ENCODE data around the gene ATG13.

DNA sequence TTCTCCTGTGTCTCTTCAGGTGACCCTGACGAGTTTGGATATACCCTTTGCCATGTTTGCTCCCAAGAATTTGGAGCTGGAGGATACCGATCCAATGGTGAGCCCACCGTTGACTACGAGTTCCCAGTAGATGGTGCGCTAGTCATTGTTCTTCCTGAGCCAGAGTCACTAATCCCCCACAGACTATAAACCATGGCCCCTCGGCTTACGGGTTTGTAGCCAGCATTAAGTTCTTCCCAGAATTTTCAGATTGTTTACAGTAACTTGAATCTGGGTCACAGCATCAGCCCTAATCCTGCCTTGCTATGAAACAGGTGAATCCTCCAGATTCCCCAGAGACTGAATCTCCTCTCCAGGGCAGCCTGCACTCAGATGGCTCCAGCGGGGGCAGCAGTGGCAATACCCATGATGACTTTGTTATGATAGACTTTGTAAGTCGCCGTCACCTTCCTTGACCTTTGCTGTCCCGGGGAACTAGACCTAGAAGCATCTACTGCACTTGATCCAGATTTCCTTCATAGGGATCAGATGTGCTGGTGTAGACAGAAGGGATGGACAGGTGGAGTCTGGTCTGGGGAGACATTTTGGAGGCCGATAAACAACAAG is 51.2 kb downstream of the ATG13 start:
- TF ChIP-seq, protein P1, sequence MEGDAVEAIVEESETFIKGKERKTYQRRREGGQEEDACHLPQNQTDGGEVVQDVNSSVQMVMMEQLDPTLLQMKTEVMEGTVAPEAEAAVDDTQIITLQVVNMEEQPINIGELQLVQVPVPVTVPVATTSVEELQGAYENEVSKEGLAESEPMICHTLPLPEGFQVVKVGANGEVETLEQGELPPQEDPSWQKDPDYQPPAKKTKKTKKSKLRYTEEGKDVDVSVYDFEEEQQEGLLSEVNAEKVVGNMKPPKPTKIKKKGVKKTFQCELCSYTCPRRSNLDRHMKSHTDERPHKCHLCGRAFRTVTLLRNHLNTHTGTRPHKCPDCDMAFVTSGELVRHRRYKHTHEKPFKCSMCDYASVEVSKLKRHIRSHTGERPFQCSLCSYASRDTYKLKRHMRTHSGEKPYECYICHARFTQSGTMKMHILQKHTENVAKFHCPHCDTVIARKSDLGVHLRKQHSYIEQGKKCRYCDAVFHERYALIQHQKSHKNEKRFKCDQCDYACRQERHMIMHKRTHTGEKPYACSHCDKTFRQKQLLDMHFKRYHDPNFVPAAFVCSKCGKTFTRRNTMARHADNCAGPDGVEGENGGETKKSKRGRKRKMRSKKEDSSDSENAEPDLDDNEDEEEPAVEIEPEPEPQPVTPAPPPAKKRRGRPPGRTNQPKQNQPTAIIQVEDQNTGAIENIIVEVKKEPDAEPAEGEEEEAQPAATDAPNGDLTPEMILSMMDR (IDR thresholded peaks at IDR 0.05; ENCODE audit: control extremely low read depth in 1 of 3, insufficient read depth in 1 of 3, low read depth in 1 of 3, low read length in 3 of 3): no peak
- no peak for TF ChIP-seq POLR2AphosphoS5 (IDR thresholded peaks at IDR 0.05; ENCODE audit: low read depth, low read length)
- TF ChIP-seq, protein P2, sequence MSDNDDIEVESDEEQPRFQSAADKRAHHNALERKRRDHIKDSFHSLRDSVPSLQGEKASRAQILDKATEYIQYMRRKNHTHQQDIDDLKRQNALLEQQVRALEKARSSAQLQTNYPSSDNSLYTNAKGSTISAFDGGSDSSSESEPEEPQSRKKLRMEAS (IDR thresholded peaks at IDR 0.05): no peak
- TF ChIP-seq CHD2 (IDR thresholded peaks at IDR 0.05; ENCODE audit: low read length): no peak
- no peak for TF ChIP-seq POLR2A (IDR thresholded peaks at IDR 0.05; ENCODE audit: control extremely low read depth in 1 of 2, low read depth in 2 of 2, low read length in 2 of 2)
- no peak for TF ChIP-seq HDAC2 (IDR thresholded peaks at IDR 0.05; ENCODE audit: borderline replicate concordance in 1 of 2, low read depth in 2 of 2, low read length in 2 of 2)
- TF ChIP-seq EP300 (IDR thresholded peaks at IDR 0.05; ENCODE audit: borderline replicate concordance in 1 of 2, low read depth in 2 of 2, low read length in 2 of 2): no peak
- TF ChIP-seq RNF2 (IDR thresholded peaks at IDR 0.05; ENCODE audit: borderline replicate concordance, low read depth, low read length, missing control alignments, poor library complexity, severe bottlenecking): no peak
- no peak for TF ChIP-seq EGR1 (IDR thresholded peaks at IDR 0.05; ENCODE audit: borderline replicate concordance, low read depth, low read length)
- no peak for TF ChIP-seq YY1 (IDR thresholded peaks at IDR 0.05; ENCODE audit: low read depth, low read length)
- TF ChIP-seq EZH2 (IDR thresholded peaks at IDR 0.05; ENCODE audit: low read depth, low read length, severe bottlenecking): no peak
- TF ChIP-seq, protein P3, sequence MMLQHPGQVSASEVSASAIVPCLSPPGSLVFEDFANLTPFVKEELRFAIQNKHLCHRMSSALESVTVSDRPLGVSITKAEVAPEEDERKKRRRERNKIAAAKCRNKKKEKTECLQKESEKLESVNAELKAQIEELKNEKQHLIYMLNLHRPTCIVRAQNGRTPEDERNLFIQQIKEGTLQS (IDR thresholded peaks at IDR 0.05; ENCODE audit: insufficient read depth, low read depth, low read length): no peak

Measured in H1 (cell line).